SK-N-MC (cell line): Measurements from ENCODE around the gene MRC2.
"Not testable (repeated sequence)": the region's sequence is repeated elsewhere in the genome, so short reads cannot be mapped to it uniquely, and the experiment has no call there.

ENCODE experiments used
- DNase-seq: peaks from one replicate; pipeline ENCODE4 v3.0.0-alpha.2; 2011; ENCODE audit warnings: low read depth, low spot score
- H3K27ac ChIP-seq: fragments of 200-600 bp; sonication (generic); 2 replicates; pipeline ENCODE4 v1.5.1; 2016; ENCODE audit warnings: mixed run types
- H3K36me3 ChIP-seq: fragments of 200-600 bp; sonication (generic); 2 replicates; pipeline ENCODE4 v1.6.1; 2017; ENCODE audit warnings: antibody characterized with exemption, low read length, mixed read lengths; ENCODE audit not compliant: insufficient read depth
- H3K4me3 ChIP-seq: fragments of 200-600 bp; sonication (generic); 2 replicates; pipeline ENCODE4 v1.5.1; 2016
- H3K9ac ChIP-seq: fragments of 200-600 bp; sonication (generic); 2 replicates; pipeline ENCODE4 v1.8.0; 2017; ENCODE audit warnings: mixed run types, mixed read lengths; ENCODE audit not compliant: insufficient read length
- H3K9me3 ChIP-seq: fragments of 200-600 bp; sonication (generic); 2 replicates; pipeline ENCODE4 v1.6.1; 2017; ENCODE audit warnings: low read depth, mild to moderate bottlenecking, antibody characterized with exemption, low read length, moderate library complexity, mixed read lengths
- EZH2 ChIP-seq: fragments of 200-600 bp; sonication (generic); IDR thresholded peaks from one replicate; pipeline ENCODE4 v1.6.1; 2017; ENCODE audit warnings: antibody characterized with exemption
- FOXP2 ChIP-seq: optimal IDR thresholded peaks from 2 replicates; pipeline ENCODE3; 2011; ENCODE audit warnings: mild to moderate bottlenecking, moderate library complexity; ENCODE audit not compliant: insufficient read depth; ENCODE audit errors: extremely low read length, control extremely low read depth
- POLR2AphosphoS5 ChIP-seq: IDR thresholded peaks from 2 replicates; pipeline ENCODE4 v1.6.1; 2012; ENCODE audit warnings: mild to moderate bottlenecking, low read depth, low read length, borderline replicate concordance

The MRC2 gene

GRCh38 chr17:62681061-62681938 is 53.8 kb downstream of the MRC2 start:
- H3K4me3 ChIP-seq: no peak overlapping the region
- TF ChIP-seq FOXP2 (no peak), POLR2AphosphoS5 (no peak), EZH2 (no peak)
- H3K36me3 ChIP-seq: peaks cover 45% of the 10 kb centered on the region
- H3K27ac ChIP-seq: no peak overlapping the region
- H3K9ac ChIP-seq: no peak overlapping the region
- no peak for DNase-seq
- no peaks in the 10 kb centered on the region for H3K9me3 ChIP-seq

GRCh38 chr17:62681939-62682381 is 54.5 kb downstream of the MRC2 start:
- H3K9ac ChIP-seq: no peak overlapping the region
- DNase-seq: no peak
- H3K27ac ChIP-seq: no peak overlapping the region
- no peak overlapping the region for H3K4me3 ChIP-seq
- no peaks in the 10 kb centered on the region for H3K9me3 ChIP-seq
- H3K36me3 ChIP-seq: peaks cover 43% of the 10 kb centered on the region
- no peak for TF ChIP-seq FOXP2
- no peak for TF ChIP-seq EZH2
- no peak for TF ChIP-seq POLR2AphosphoS5

- TF ChIP-seq EZH2: no peak
- TF ChIP-seq POLR2AphosphoS5: no peak
- no peak for TF ChIP-seq FOXP2
- H3K27ac ChIP-seq: no peak overlapping the region
These were observed 56.7 kb downstream of the MRC2 start for GRCh38 chr17:62684179-62684578.

GRCh38 chr17:62687997-62688396 is 60.5 kb downstream of the MRC2 start:
- TF ChIP-seq FOXP2: no peak
- no peak overlapping the region for H3K27ac ChIP-seq
- no peaks in the 10 kb centered on the region for H3K9me3 ChIP-seq
- H3K36me3 ChIP-seq: peaks cover 38% of the 10 kb centered on the region
- no peak for DNase-seq
- no peak overlapping the region for H3K4me3 ChIP-seq
- no peak overlapping the region for H3K9ac ChIP-seq

More at GRCh38 chr17:62684179-62684578, 56.7 kb downstream of the MRC2 start:
- Histone ChIP-seq H3K9me3 (no peaks in the 10 kb centered on the region), H3K9ac (no peak overlapping the region), H3K4me3 (no peak overlapping the region), H3K36me3 (peaks cover 45% of the 10 kb centered on the region)
- no peak for DNase-seq

GRCh38 chr17:62688398-62689160 is 61.1 kb downstream of the MRC2 start:
- H3K36me3 ChIP-seq: peaks cover 36% of the 10 kb centered on the region
- H3K4me3 ChIP-seq: no peak overlapping the region
- DNase-seq: no peak
- H3K9me3 ChIP-seq: no peaks in the 10 kb centered on the region
- no peak overlapping the region for H3K27ac ChIP-seq
- TF ChIP-seq FOXP2: no peak
- TF ChIP-seq EZH2: no peak
- TF ChIP-seq POLR2AphosphoS5: no peak
- no peak overlapping the region for H3K9ac ChIP-seq

- Histone ChIP-seq H3K27ac (no peak overlapping the region), H3K36me3 (peaks cover 26% of the 10 kb centered on the region), H3K9me3 (no peaks in the 10 kb centered on the region), H3K9ac (no peak overlapping the region), H3K4me3 (no peak overlapping the region)
- no peak for DNase-seq
- no peak for TF ChIP-seq POLR2AphosphoS5
- TF ChIP-seq EZH2: no peak
These were observed 62.1 kb downstream of the MRC2 start for GRCh38 chr17:62689441-62690167.

GRCh38 chr17:62690168-62690897 is 62.9 kb downstream of the MRC2 start:
- TF ChIP-seq POLR2AphosphoS5 (no peak), FOXP2 (no peak), EZH2 (no peak)
- Histone ChIP-seq H3K27ac (no peak overlapping the region), H3K9me3 (no peaks in the 10 kb centered on the region), H3K9ac (no peak overlapping the region), H3K36me3 (peaks cover 21% of the 10 kb centered on the region), H3K4me3 (no peak overlapping the region)
- DNase-seq: no peak

- H3K4me3 ChIP-seq, H3K9ac ChIP-seq, H3K27ac ChIP-seq, DNase-seq, H3K9me3 ChIP-seq: not testable (repeated sequence)
- peaks cover 13% of the 10 kb centered on the region for H3K36me3 ChIP-seq
These were observed 64.1 kb downstream of the MRC2 start for GRCh38 chr17:62691589-62691915.
